Cerebellar nuclear complex (tissue), 1 donor: Measurements from ENCODE around the gene TNFRSF6B.

ENCODE experiments used
- DNase-seq, 2 experiments: peaks; one replicate each; lab custom pipeline; 2025; lab: John Stamatoyannopoulos, UW

The TNFRSF6B gene

DNA sequence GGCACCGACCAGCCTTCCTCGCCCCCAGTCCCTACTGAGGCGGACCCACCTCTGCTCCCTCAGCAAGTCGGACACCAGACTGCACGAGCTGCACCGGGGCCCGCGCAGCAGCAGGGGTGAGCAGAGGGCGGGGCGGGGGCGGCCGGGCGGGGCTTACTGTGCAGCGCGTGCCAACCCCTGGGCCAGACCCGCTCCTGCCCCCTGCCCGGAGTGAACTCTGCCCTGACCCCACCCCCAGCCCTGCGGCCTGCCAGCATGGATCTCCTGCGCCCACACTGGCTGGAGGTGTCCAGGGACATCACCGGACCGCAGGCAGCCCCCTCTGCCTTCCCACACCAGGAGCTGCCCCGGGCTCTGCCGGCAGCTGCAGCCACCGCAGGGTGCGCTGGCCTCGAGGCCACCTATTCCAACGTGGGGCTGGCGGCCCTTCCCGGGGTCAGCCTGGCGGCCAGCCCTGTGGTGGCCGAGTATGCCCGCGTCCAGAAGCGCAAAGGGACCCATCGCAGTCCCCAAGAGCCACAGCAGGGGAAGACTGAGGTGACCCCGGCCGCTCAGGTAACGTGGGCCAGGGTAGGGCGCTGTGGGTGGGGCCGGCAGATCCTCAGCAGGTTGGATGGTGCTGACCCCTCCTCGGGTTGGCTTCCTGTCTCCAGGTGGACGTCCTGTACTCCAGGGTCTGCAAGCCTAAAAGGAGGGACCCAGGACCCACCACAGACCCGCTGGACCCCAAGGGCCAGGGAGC, 41.7 kb downstream of the TNFRSF6B start:
- no peak for DNase-seq

DNA sequence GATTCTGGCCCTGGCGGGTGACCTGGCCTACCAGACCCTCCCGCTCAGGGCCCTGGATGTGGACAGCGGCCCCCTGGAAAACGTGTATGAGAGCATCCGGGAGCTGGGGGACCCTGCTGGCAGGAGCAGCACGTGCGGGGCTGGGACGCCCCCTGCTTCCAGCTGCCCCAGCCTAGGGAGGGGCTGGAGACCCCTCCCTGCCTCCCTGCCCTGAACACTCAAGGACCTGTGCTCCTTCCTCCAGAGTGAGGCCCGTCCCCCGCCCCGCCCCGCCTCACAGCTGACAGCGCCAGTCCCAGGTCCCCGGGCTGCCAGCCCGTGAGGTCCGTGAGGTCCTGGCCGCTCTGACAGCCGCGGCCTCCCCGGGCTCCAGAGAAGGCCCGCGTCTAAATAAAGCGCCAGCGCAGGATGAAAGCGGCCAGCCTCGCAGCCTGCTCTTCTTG, 42.3 kb downstream of the TNFRSF6B start:
- no peak for DNase-seq

GRCh38 chr20:63739130-63740069, 42.9 kb downstream of the TNFRSF6B start, which contains the start of gene SLC2A4RG:
Gene SLC2A4RG (plus strand): TSS chr20:63739776. CDS start chr20:63739913, 137 bp downstream.
- no peak for DNase-seq

DNA sequence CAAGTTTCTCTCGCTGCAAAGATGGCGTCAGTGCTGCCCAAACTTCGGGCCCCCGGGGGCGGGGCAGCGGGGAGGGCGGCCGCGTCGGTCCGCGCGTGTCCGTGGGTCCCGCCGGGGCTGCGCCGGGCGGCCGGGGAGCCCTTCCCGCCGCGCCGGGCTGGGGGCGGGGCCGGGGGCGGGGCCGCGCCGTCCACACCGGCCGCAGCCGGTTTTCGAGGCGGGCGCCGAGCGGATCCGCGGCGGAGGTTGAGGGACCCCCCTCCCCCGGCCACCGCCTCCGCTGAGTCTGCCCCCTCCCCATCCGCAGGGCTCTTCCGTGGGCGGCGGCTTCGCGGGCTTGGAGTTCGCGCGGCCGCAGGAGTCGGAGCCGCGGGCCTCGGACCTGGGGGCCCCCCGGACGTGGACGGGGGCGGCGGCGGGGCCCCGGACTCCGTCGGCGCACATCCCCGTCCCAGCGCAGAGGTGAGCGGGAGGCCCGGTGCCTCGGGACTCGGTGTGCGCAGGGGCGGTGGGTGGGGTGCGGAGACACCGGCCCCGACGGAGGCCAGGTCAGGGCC, 43.7 kb downstream of the TNFRSF6B start:
- no peak for DNase-seq

DNA sequence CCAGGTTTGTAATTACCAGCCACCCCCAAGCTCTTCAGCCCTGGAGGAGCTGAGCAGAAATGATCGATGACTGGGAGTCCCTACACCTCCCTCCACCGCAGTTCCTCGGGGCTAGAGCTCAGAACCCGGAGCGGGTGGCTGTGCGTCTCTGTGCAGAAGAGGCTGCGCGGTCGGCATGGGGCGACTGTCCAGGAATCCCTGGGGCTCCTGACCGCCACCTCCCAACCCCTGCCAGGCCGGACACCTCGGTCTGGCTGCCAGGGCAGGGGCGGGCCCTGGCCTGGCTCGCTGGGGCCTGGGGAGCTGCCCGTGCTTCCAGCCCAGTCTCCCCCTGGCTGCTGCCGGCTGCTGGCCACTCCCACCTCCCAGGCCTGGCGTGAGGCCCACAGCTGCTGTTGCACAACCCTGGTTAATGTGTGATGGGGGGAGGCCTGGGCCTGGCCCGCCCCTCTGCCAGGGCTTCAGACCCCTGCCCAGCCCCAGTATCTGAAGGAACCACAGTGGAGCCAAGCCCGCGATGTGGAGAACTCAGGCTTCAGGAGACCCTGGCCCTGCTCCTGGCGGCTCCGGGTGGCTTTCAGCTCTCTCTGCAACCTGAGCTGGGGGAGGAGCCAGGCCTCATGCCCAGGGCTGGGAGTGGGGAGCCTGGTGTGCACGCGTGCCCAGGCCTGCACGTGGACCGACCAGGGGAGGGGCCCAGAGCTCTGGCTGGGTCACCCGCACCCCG, 44.3 kb downstream of the TNFRSF6B start:
- no peak for DNase-seq

DNA sequence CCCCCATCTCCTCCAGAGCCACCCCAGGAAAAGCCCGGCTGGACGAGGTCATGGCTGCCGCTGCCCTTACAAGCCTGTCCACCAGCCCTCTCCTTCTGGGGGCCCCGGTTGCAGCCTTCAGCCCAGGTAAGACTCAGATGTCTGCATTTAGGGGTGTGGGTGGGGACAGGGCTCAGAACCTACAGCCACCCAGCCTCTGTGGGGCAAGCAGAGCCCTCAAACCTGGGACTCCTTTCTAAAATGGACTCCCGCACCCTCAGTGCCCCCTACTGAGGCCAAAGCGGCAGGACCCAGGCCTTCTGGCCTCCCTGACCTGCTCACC, 44.9 kb downstream of the TNFRSF6B start:
- no peak for DNase-seq

- DNase-seq = no peak
Measured at GRCh38 chr20:63741676-63742380, 45.4 kb downstream of the TNFRSF6B start.

DNA sequence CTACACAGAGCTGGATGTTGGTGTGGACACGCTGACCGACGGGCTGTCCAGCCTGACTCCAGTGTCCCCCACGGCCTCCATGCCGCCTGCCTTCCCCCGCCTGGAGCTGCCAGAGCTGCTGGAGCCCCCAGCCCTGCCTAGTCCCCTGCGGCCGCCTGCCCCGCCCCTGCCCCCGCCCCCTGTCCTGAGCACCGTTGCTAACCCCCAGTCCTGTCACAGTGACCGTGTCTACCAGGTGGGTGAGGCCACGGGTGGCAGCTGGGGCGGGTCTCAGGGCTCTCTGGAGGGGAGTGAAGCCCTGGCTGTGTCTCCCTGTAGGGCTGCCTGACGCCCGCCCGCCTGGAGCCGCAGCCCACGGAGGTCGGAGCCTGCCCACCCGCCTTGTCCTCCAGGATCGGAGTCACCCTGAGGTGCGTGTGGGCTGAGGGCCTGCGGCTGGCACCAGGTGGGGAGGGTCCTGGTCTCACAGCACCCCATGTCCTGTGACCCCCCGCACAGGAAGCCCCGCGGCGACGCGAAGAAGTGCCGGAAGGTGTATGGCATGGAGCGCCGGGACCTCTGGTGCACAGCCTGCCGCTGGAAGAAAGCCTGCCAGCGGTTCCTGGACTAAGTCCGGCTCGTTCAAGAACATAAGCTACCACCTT, 46.1 kb downstream of the TNFRSF6B start:
- no peak for DNase-seq

DNA sequence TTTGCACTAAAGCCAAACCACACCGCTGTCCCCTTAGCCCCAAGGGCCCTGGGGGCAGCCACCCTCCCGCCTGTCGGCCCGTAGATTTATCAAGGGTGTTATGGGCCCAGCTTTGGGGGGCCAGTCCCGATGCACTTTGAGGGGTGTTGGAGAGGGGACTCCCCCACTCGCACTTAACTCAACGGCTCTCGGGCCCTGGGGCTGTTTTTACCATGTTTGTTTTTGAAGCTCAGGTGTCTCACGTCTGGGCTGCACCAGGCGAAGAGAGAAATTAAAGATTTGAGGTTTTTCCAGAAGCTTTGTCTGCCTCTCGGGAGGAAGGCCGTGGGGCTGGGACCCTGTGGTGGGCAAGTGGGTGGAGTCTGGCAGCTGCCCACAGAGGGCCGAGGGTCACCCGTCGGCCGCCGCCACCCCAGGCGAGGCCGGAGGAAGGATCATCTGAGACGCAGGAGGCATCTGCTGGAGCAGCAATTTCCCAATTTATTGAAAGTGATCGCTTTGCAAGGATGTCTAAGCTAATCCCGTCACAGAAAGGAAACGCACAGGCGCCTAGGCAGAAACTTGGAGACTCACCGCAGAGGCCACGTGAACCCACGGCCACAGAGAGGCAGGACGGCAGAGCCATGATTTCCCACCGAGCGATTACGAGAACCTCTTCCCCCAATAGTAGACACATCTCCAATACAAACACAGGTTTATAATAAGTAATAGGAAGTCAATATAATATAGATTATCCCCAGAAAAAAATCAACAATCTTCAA, 46.9 kb downstream of the TNFRSF6B start:
- DNase-seq = no peak

- DNase-seq = no peak
Measured at GRCh38 chr20:63744158-63744557, 47.7 kb downstream of the TNFRSF6B start.

DNA sequence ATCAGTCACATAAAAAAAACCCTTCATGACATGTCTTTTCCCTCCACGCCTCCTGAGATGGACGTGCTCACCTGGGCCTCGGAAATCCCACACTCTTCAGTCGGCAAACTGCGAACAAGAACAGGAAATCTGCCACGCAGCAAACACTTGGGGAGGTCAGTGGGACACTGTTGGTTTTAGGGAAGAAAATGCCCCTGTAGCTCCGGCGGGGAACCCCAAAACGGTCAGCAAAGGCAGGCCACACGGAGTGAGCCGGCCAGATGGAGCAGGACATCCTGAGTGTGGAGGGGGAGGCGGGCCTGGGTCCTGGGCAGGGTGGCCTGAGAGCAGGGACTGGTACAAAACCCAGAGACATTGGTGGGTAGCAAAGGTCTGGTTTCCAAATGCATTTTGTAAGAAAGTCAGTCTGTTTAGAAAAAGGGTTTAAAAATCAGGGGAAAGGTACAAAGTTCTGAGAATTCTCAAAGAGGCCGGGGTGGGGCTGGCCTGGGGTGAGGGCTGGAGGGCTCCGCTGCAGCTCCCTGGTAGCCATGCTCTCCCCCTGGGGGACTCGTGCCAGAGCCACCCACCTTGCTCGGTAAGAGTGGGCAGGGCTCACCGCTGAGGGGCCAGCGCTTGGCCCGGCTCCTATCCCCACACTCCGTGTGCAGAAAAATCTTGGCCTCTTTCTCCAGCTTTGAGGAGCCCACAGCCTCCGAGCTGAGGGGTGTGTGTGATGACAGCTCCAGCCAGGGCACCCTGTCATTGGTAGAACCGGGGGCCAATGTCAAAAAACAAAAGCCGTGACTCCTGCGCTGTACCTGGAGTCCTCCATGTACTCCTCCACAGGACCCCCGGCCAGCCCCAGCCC, 48.3 kb downstream of the TNFRSF6B start:
- no peak for DNase-seq

GRCh38 chr20:63745424-63745805, 49.0 kb downstream of the TNFRSF6B start:
- DNase-seq = no peak

DNA sequence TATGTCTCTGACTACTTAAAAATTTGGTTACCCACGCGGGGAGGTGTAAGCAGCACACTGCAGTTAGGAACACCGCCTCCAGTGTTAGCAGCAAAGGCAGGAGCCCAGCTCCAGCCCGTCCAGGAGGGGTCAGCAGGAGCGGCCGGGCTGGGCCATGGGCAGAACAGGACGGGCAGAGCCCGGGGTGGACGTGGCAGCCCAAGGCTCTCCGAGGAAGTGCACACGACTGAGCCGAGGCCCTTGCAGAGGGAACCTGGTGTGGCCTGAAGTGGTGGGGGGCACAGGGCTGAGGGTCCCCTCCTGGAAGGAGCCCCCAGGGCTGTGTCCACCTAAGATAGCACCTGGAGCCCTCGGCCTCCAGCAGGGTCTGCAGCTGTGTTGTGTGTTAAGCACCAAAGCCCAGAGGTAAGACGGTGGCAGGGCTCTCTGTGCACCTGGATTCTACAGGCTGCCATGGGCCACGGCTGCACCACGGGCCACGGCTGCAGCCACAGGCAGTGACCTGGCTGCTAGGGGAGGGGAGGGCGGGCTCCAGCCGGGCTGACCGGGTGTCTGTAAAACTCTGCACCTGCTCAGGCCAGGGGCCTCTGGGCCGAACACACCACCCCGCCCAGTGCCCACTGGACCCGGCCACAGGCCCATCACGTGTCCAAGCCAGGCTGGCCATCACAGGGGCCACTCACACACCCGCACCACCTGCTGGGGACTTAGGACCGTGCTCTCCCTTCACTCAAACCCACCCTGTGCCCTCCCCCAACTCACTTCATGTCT, 49.7 kb downstream of the TNFRSF6B start:
- no peak for DNase-seq

- no peak for DNase-seq
Measured at GRCh38 chr20:63746751-63747315, 50.4 kb downstream of the TNFRSF6B start.

DNA sequence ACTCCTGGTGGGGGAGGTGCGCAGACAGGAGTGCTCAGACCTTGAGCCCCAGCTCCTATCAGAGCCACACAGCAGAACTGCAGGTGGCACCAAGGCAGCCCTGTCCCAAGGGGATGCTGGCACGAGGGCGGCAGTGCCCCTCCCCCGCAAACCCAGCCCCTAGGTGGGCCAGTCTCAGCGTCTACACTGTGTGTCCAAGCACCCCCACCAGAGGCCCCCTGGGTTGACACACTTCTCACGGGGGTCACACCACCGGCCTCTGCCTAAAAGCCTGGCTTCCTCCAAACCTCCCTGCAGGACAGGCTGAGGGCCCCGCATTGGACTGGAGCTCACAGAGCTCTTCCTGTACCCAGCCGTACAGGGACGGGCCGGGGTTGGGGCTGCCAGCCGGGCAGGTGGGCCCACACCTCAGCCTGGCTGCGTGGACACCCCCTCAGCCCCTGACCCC, 51.2 kb downstream of the TNFRSF6B start:
- no peak for DNase-seq
